HepG2 (cell line): ENCODE measurements around the gene RASA2. TPM values are rescaled to one million over a fixed set of nuclear protein-coding genes. Genes with fewer than 3 reads are reported as not detected.

Experiments used
- ATAC-seq: fragments of 200-7000 bp; cut with Tn5 transposase; 3 replicates; pipeline ENCODE4 v1.9.1; 2020; ENCODE audit warnings: mild to moderate bottlenecking, moderate library complexity
- BruUV-seq: library from RNA; stranded (reverse); fragments of 400-500 nt; replicated peaks from 2 replicates; lab custom pipeline; 2021; lab: Mats Ljungman, UMichigan
- CTCF ChIA-PET: fragments of 300-600 bp; formaldehyde crosslinking; extraction: SDS; loops from one replicate; lab custom pipeline; 2021; ENCODE audit warnings: low total read pairs, inconsistent platforms, low intra/inter-chr PET ratio; lab: Yijun Ruan, JAX
- POLR2A ChIA-PET: fragments of 350-600 bp; sonication (Branson Sonifier 250); formaldehyde crosslinking; loops from one replicate; lab custom pipeline; 2020; ENCODE audit warnings: antibody characterized with exemption, inconsistent platforms; lab: Yijun Ruan, JAX
- DNase-seq: peaks from one replicate; pipeline ENCODE4 v3.0.0-alpha.2; 2015; ENCODE audit warnings: low spot score
- FAIRE-seq: peaks from 3 replicates; lab custom pipeline; 2011; peaks lifted over from hg19 to GRCh38; lab: Jason Lieb, UNC
- H2AFZ ChIP-seq: one replicate; pipeline ENCODE4 v1.6.1; 2011; ENCODE audit warnings: low read length, inconsistent platforms
- H3K27ac ChIP-seq: fragments of 300-600 bp; 3 replicates; pipeline ENCODE4 v1.8.0; 2011; ENCODE audit warnings: mixed run types, mild to moderate bottlenecking, mixed read lengths, low read length, inconsistent platforms; ENCODE audit not compliant: insufficient read depth; ENCODE audit errors: extremely low read length
- H3K27me3 ChIP-seq, 2 experiments: fragments of 200-600 bp in 1 of 2; 2 replicates in 1 of 2; 3 replicates in 1 of 2; pipeline versions ENCODE4 v1.6.0 to v1.8.0; 2011; ENCODE audit warnings: low read length in 2 of 2, mild to moderate bottlenecking in 2 of 2, moderate library complexity in 2 of 2, inconsistent platforms in 1 of 2; ENCODE audit not compliant: insufficient read depth in 2 of 2, control insufficient read depth in 1 of 2
- H3K36me3 ChIP-seq, 2 experiments: fragments of 200-600 bp in 1 of 2; replicated peaks in 1 of 2; 2 replicates in 1 of 2; 3 replicates in 1 of 2; pipeline versions ENCODE4 v1.5.1 to v1.8.0; 2011; ENCODE audit warnings: low read length in 2 of 2, inconsistent platforms in 1 of 2; ENCODE audit not compliant: insufficient read depth in 2 of 2, control insufficient read depth in 1 of 2
- H3K4me1 ChIP-seq: 2 replicates; pipeline ENCODE4 v1.5.1; 2012; ENCODE audit warnings: low read length, inconsistent platforms; ENCODE audit not compliant: insufficient read depth
- H3K4me2 ChIP-seq: 2 replicates; pipeline ENCODE4 v1.6.0; 2011; ENCODE audit warnings: low read depth, low read length, inconsistent platforms
- H3K4me3 ChIP-seq, 3 experiments: fragments of 200-600 bp in 1 of 3; sonication (generic), shearing (Covaris generic) in 1 of 3; replicated peaks in 1 of 3; 2 replicates each; pipeline ENCODE4 v1.5.1; 2011 to 2016; ENCODE audit warnings: low read length in 3 of 3, inconsistent platforms in 2 of 3, low read depth in 2 of 3, mild to moderate bottlenecking in 2 of 3, control low read depth in 1 of 3, mixed read lengths in 1 of 3; ENCODE audit not compliant: insufficient read depth in 1 of 3
- H3K79me2 ChIP-seq: one replicate; pipeline ENCODE4 v1.6.1; 2011; ENCODE audit warnings: low read length, inconsistent platforms; ENCODE audit not compliant: insufficient read depth
- H3K9ac ChIP-seq: 2 replicates; pipeline ENCODE4 v1.6.0; 2011; ENCODE audit warnings: mild to moderate bottlenecking, low read depth, low read length, inconsistent platforms; ENCODE audit not compliant: insufficient read depth
- H3K9me3 ChIP-seq: 2 replicates; pipeline ENCODE4 v1.5.1; 2012; ENCODE audit warnings: mild to moderate bottlenecking, low read length
- H4K20me1 ChIP-seq: 2 replicates; pipeline ENCODE4 v1.6.0; 2011; ENCODE audit warnings: inconsistent platforms, mild to moderate bottlenecking, low read length, moderate library complexity; ENCODE audit not compliant: insufficient read depth
- KDM6A ChIP-seq: IDR thresholded peaks from 2 replicates; pipeline ENCODE4 v1.6.1; 2016; ENCODE audit warnings: low read depth
- MIER2 ChIP-seq: IDR thresholded peaks from 2 replicates; pipeline ENCODE4 v1.6.1; 2016; ENCODE audit warnings: missing biosample characterization, missing genetic modification reagents
- MXD1 ChIP-seq: sonication (generic); formaldehyde crosslinking; IDR thresholded peaks from 2 replicates; pipeline ENCODE4 v1.4.0; 2020; ENCODE audit warnings: mild to moderate bottlenecking, missing genetic modification reagents
- PAWR ChIP-seq: sonication (generic); formaldehyde crosslinking; IDR thresholded peaks from 2 replicates; pipeline ENCODE4 v1.4.0; 2020; ENCODE audit warnings: missing genetic modification reagents, mild to moderate bottlenecking, borderline replicate concordance
- PHF20 ChIP-seq: sonication (generic); formaldehyde crosslinking; IDR thresholded peaks from 2 replicates; pipeline ENCODE4 v1.5.0; 2020; ENCODE audit warnings: mild to moderate bottlenecking, missing genetic modification reagents
- SNAPC4 ChIP-seq: sonication (generic); formaldehyde crosslinking; IDR thresholded peaks from 2 replicates; pipeline ENCODE4 v1.4.0; 2020; ENCODE audit warnings: mild to moderate bottlenecking, missing genetic modification reagents
- SRSF9 ChIP-seq: fragments of 200-400 bp; formaldehyde crosslinking; IDR thresholded peaks from 2 replicates; pipeline ENCODE4 v1.6.1; 2018; ENCODE audit warnings: borderline replicate concordance, mild to moderate bottlenecking, low read depth, low read length; ENCODE audit not compliant: insufficient read depth, poor library complexity, severe bottlenecking
- WGBS: methylation state at CpG from one replicate; pipeline ENCODE4 v1.1.6; 2017; ENCODE audit warnings: low lambda C conversion rate; 5-methylcytosine and 5-hydroxymethylcytosine counted together
- in situ Hi-C: cut with HindIII; loops from 2 replicates; pipeline ENCODE4 v1.10.0; 2017; ENCODE audit warnings: low pct_unique_long_range_greater_than_20kb; ENCODE audit not compliant: extremely low pct_ligation_motif_present
- intact Hi-C: fragments of 100-400 bp; cut with micrococcal nuclease; formaldehyde crosslinking; loops from one replicate; pipeline ENCODE4 v1.10.0; 2022; ENCODE audit not compliant: unreplicated experiment
- polyA plus RNA-seq, 8 experiments: library from polyadenylated mRNA; depleted of rRNA in 3 of 8; stranded (reverse) in 7 of 8; unstranded in 1 of 8; fragments of >200 nt; fragmentation: Illumina TruSeq in 4 of 8; extraction: Trizol in 4 of 8; gene quantifications; 2 replicates each; pipeline versions ENCODE4 v1.2.1 to v1.2.3, GENCODE V29; 2011 to 2016; ENCODE audit warnings: low read depth in 4 of 8, missing spikeins in 1 of 8, mixed read lengths in 1 of 8; ENCODE audit not compliant: insufficient read depth in 1 of 8
- total RNA-seq, 5 experiments: library from RNA; depleted of rRNA; stranded (reverse); fragments of >200 nt; fragmentation: Illumina TruSeq; extraction: Trizol; gene quantifications; 2 replicates each; pipeline ENCODE4 v1.2.3, GENCODE V29; 2016; ENCODE audit warnings: low read depth in 1 of 5

The RASA2 gene
- total and polyA plus RNA-seq, 2 of the 13 experiments (the other 11 are each of a cell fraction or from before 2014, with no cell fraction given), result 5.4 to 8.5 TPM

DNA sequence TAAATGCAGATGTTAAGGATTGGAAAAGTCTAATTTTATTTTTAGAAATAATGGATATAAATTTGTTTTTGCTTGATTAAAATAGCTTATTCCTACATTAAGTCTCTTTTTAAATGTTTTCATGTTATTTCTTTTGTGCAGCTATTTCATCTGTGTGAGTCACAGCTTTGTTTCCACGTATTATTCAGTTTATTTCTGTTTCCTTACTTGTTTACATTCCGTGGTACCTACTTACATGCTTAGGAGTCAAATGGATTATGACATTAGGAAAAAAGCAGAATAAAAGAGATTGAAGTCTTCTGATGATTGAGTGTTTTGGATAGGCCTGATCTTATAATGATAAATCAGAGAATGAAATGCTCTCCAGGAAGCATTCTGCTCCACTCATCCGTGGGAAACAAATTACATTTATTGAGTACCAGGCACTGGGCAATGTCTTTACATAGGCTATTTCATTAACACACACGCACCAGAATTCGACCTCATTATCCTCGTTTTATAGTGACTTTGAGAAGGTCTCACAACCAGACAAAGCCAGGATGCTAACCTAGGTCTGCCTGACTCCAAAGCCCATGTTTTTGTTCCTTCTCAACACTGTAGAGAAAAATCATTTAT, 38.1 kb upstream of the RASA2 start:
- DNase-seq, result no peak
- Histone ChIP-seq H3K9me3 (no peaks in the 10 kb centered on the region), H3K36me3 (peaks cover 13 to 41% of the 10 kb centered on the region in 2 experiments)
- TF ChIP-seq SRSF9 (no peak), PHF20 (CRISPR knock-in tag) (no peak), MIER2 (CRISPR knock-in tag) (no peak), MXD1 (CRISPR knock-in tag) (no peak), PAWR (no peak), KDM6A (CRISPR knock-in tag) (no peak), SNAPC4 (CRISPR knock-in tag) (no peak)
- TF ChIP-seq, all 625 proteins: peak for 0
- 92% methylated on average over 6 of the region's 6 CpGs for WGBS
- Histone ChIP-seq H3K9ac (no peak overlapping the region), H3K4me2 (no peak overlapping the region), H2AFZ (no peak overlapping the region), H3K27me3 (no peaks in the 10 kb centered on the region), H3K27ac (no peak overlapping the region), H3K4me1 (peaks cover 17% of the 10 kb centered on the region), H3K4me3 (no peak overlapping the region), H4K20me1 (no peaks in the 10 kb centered on the region), H3K79me2 (no peaks in the 10 kb centered on the region)
- no TSS peak for BruUV-seq
- CTCF ChIA-PET, result no interaction called here
- in situ Hi-C loops, result no loop called here
- POLR2A ChIA-PET, result interaction anchor here (1.3 kb wide), 1 partner anchor 137 kb away, joined by 3 read pairs; no protein-coding TSS in a partner anchor
- FAIRE-seq, result no peak
- intact Hi-C loops, result no loop called here
- ATAC-seq, result no peak
